Pancreas (tissue), 10 donors: ENCODE measurements around the gene NPEPL1. TPM values are rescaled to one million over a fixed set of nuclear protein-coding genes. Genes with fewer than 3 reads are reported as not detected.

Source experiments
- ATAC-seq, 4 donors: fragments of 200-7000 bp; cut with Tn5 transposase; one replicate each; pipeline versions ENCODE4 v1.8.0 to v1.9.1; 2020; ENCODE audit warnings: mild to moderate bottlenecking in 4 of 4, moderate library complexity in 4 of 4
- DNase-seq, 6 donors: peaks; one replicate each; pipeline ENCODE4 v3.0.0-alpha.2; 2020
- FAIRE-seq: peaks from 2 replicates; lab custom pipeline; 2012; peaks lifted over from hg19 to GRCh38; lab: Jason Lieb, UNC
- H3K27ac ChIP-seq, 4 donors: fragments of 200-600 bp; sonication (generic); 1 replicate in 3 of 4; 2 replicates in 1 of 4; pipeline versions ENCODE4 v1.5.0 to v1.8.0; 2020
- H3K27me3 ChIP-seq, 4 donors: fragments of 200-600 bp; one replicate each; pipeline ENCODE4 v1.8.0; 2021
- H3K36me3 ChIP-seq, 3 donors: fragments of 200-600 bp; sonication (generic) in 1 of 3; one replicate each; pipeline versions ENCODE4 v1.5.0 to v1.8.0; 2020 to 2021
- H3K4me1 ChIP-seq, 3 donors: fragments of 200-600 bp; one replicate each; pipeline ENCODE4 v1.8.0; 2021
- H3K4me3 ChIP-seq, 4 donors: fragments of 200-600 bp; sonication (generic) in 2 of 4; one replicate each; pipeline versions ENCODE4 v1.5.0 to v1.8.0; 2020 to 2021
- H3K9me3 ChIP-seq, 4 donors: fragments of 200-600 bp; one replicate each; pipeline ENCODE4 v1.8.0; 2021
- WGBS, 2 donors: extraction: QIAGEN DNeasy Blood & Tissue Kit; methylation state at CpG; one replicate each; pipeline ENCODE4 v1.1.7; 2013; 5-methylcytosine and 5-hydroxymethylcytosine counted together
- intact Hi-C, 3 donors: fragments of 100-400 bp; cut with DNase I; formaldehyde crosslinking; loops; one replicate each; pipeline versions ENCODE4 v1.11.1 to v1.14.2; 2022
- polyA plus RNA-seq, 2 donors: library from polyadenylated mRNA; stranded (reverse); fragments of 200-250 nt; gene quantifications; one replicate each; pipeline ENCODE4 v1.2.3, GENCODE V29; 2013
- total RNA-seq, 6 donors: library from RNA; stranded (reverse); fragmentation: NEBNext Ultra II Directional in 4 of 6; extraction: Animal tissue kit (Norgen Biotek cat#: 25700) in 4 of 6; gene quantifications; one replicate each; pipeline versions ENCODE4 v1.2.1 to v1.2.4, GENCODE V29; 2021 to 2023
- TF ChIP-seq, protein P1 (sequence below), 4 donors: fragments of 200-600 bp; sonication (generic) in 3 of 4; IDR thresholded peaks; one replicate each; pipeline versions ENCODE4 v1.5.0 to v1.8.0; 2021; ENCODE audit warnings: antibody characterized with exemption in 4 of 4
- donor health status: healthy with polysubstance abuse.
- donor health status: DM: no; HTN: no; CAD: no; lungs with moderate emphysema.
- donor health status: DM: no; HTN: no; CAD: no.
- donor health status: control.
- donor health status: control.
- donor health status: Bipolar disorder and iron deficiency.
- donor health status: DM: yes; HTN: yes; CAD: no.
- donor health status: DM: no; HTN: no; CAD: no.
- donor health status: DM: no; HTN: no; CAD: no.
- donor health status: DM: yes; HTN: yes; CAD: no.

Gene NPEPL1
- total and polyA plus RNA-seq, 8 donors: 12.4 to 77.8 (median 18.0) TPM

DNA sequence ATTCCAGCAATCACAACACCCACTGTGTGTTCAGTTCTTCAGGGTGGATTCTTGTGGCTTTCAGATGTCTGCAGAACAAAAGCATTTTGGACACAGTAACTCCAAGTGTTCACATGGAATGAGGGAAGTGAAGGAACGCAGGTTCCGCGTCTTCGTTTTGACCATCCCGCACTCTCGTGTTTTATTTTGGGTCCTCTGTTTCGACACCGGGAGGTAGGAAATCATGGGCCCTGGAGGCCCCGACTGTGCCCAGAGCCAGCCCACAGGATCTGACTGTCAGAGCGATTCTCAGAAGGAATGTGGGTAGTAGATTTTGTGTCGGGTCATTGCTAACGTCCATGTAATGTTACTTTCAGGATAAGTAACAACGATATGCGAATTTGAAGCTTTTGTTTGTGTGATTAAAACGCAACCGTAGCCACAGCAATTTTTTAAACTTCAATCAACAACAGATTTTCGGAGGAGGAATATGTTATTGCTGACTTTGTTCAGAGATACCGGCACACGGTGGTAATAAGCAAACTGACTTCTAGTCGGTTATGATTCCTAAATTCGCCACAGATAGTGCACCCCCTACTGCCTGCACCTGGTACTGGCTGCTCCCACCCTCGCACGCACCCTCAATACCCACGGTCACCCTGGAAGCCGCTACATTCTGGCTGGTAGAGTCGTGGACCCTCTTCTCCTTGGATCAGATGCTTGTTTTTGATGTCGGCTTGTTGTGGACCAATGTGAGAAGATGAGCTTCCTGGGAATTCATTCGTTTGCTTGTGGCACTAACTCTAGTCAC, 10.5 kb downstream of the NPEPL1 start:
- Histone ChIP-seq H3K27ac (no peak overlapping the region), H3K27me3 (no peaks in the 10 kb centered on the region), H3K9me3 (no peaks in the 10 kb centered on the region), H3K4me1 (no peaks in the 10 kb centered on the region), H3K4me3 (no peak overlapping the region), H3K36me3 (peaks cover 4 to 35% (median 9%) of the 10 kb centered on the region in 3 donors)
- ATAC-seq: no peak
- DNase-seq: peak in 4 of 6 donors; percentile 7 to 23 (median 11)
- intact Hi-C loops: no loop called here
- FAIRE-seq: no peak
- TF ChIP-seq, protein P1, sequence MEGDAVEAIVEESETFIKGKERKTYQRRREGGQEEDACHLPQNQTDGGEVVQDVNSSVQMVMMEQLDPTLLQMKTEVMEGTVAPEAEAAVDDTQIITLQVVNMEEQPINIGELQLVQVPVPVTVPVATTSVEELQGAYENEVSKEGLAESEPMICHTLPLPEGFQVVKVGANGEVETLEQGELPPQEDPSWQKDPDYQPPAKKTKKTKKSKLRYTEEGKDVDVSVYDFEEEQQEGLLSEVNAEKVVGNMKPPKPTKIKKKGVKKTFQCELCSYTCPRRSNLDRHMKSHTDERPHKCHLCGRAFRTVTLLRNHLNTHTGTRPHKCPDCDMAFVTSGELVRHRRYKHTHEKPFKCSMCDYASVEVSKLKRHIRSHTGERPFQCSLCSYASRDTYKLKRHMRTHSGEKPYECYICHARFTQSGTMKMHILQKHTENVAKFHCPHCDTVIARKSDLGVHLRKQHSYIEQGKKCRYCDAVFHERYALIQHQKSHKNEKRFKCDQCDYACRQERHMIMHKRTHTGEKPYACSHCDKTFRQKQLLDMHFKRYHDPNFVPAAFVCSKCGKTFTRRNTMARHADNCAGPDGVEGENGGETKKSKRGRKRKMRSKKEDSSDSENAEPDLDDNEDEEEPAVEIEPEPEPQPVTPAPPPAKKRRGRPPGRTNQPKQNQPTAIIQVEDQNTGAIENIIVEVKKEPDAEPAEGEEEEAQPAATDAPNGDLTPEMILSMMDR (IDR thresholded peaks at IDR 0.05): no peak
- 92 to 95% methylated on average over 28 of the region's 28 CpGs for WGBS, 2 donors

DNA sequence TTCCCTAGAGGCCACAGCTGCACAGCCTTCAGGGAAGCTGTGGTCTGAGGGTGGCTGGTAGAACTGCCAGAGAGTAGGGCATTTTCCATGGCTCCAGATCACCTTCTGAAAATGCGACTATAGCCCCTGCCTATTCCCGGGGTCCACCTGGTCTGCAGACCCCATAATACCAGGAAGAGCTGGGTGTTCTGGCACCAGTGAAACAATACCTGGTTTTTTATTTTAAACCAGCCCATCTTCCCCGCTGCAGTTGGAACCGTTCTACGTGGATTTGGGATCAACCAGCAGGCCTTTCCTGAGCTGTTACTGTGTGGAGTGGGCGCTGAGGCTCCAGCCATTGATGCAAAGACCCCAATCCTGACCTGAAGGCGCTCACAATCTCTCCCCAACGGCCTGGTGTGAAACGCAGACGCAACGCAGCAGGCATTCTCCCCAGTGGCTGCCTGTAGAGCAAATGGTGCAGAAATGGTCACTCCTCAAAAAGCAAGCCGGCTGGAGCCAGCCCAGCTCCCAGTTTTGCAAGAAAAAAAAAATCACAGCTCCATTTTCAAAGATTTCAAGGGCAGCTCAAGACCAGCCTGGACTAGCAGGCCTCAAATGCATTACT, 11.3 kb downstream of the NPEPL1 start:
- Histone ChIP-seq H3K36me3 (peaks cover 1 to 32% (median 9%) of the 10 kb centered on the region in 3 donors), H3K27ac (no peak overlapping the region), H3K9me3 (no peaks in the 10 kb centered on the region), H3K27me3 (no peaks in the 10 kb centered on the region), H3K4me3 (no peak overlapping the region), H3K4me1 (no peaks in the 10 kb centered on the region)
- intact Hi-C loops: no loop called here
- TF ChIP-seq, protein P1 (IDR thresholded peaks at IDR 0.05): no peak
- DNase-seq (peak in 3 of 6 donors; percentile 2 to 17 (median 7)), FAIRE-seq (no peak), ATAC-seq (no peak)
- 95 to 98% methylated on average over 12 of the region's 12 CpGs for WGBS, 2 donors

DNA sequence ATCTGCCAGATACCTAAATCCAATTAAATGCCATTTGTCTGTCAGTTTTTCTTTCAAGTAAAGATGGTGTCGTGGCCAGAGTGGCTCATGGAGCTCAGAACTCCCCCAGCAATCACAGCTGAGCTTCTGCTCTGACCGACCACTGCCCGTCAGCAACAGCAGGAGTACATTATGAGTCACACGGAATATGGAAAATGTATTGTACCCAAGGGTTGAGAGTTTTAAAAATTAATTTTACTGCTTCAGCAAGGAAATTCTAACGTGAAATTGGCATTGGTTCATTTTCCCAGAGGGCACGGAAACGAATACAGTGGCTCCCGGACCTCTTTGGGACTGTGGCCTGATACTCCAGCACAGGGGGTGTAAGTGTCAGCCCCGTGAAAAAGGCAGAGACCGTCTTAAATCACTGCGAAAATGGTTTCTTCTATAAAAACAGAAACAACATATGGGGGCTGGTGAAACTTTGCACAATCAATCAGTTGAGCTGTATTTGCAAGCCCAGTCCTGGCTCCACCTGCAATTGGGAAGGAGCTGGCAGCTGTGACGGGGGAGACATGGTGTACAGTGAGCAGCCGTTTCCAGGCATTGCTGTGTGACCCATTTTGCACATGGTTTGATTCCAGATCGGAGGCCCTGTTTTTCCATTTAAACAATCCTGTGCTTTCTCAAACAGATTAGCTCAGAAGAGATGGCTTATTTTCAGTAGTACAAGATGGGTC, 12.8 kb downstream of the NPEPL1 start:
- Histone ChIP-seq H3K4me3 (no peak overlapping the region), H3K27me3 (no peaks in the 10 kb centered on the region), H3K9me3 (no peaks in the 10 kb centered on the region), H3K27ac (no peak overlapping the region), H3K4me1 (no peaks in the 10 kb centered on the region), H3K36me3 (peaks cover 0 to 24% (median 6%) of the 10 kb centered on the region in 3 donors)
- FAIRE-seq: no peak
- DNase-seq: peak in 3 of 6 donors; percentile 2 to 21 (median 13)
- TF ChIP-seq, protein P1 (IDR thresholded peaks at IDR 0.05): no peak
- WGBS, 2 donors: 86 to 90% methylated on average over 14 of the region's 14 CpGs
- intact Hi-C loops: no loop called here
- peak in 3 of 4 donors; percentile 36 to 72 (median 67) for ATAC-seq

DNA sequence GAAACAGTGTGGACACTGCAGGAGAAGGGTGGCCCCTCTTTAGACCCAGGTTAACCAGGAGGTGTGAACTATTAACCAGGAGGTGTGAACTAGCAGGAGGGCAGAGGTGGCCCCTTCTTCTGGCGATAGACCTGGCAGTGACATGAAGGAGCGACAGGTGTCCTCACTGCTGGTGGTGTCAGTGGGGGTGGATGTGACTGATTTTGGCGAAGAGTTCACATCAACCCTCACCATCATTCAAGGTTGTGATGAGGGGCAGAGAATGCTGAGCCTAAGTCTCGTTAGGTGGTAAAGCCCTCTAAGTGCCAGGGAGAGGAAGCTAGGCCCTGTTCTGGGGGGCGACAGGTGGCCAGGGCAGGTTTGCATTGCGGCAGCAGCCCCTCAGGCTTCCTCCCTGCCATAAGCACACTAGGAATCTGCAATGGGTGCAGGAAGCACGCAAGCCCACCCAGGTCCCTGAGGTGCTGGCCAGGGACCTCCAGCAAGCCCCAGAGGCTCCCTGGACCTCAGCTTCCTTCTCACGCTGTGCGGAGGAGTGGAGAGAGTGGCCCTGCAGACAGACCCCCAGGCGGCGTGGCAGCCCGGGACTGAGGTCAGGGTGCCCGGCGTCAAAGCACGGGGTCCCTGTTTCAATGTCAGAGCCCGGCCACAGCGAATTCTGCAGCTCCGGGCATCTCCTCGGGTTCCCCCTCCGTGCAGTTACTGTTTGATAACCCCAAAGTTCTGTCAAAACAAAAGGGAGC, 13.7 kb downstream of the NPEPL1 start:
- intact Hi-C loops: no loop called here
- WGBS, 2 donors: 92 to 96% methylated on average over 20 of the region's 20 CpGs
- TF ChIP-seq, protein P1 (IDR thresholded peaks at IDR 0.05): no peak
- FAIRE-seq (no peak), ATAC-seq (no peak), DNase-seq (peak in 5 of 6 donors; percentile 4 to 48 (median 10))
- Histone ChIP-seq H3K27ac (no peak overlapping the region), H3K27me3 (no peaks in the 10 kb centered on the region), H3K9me3 (no peaks in the 10 kb centered on the region), H3K4me3 (no peak overlapping the region), H3K36me3 (peaks cover 0 to 24% (median 6%) of the 10 kb centered on the region in 3 donors), H3K4me1 (no peaks in the 10 kb centered on the region)
